Hepatocyte (in vitro differentiated cells): Measurements from ENCODE around the gene PRSS50. TPM values are rescaled to one million over a fixed set of nuclear protein-coding genes. Genes with fewer than 3 reads are reported as not detected.
A peak's percentile ranks its signal among the peaks of the same experiment; 100 is the strongest.
"Not testable (repeated sequence)": the region's sequence is repeated elsewhere in the genome, so short reads cannot be mapped to it uniquely, and the experiment has no call there.

ENCODE experiments used
- DNase-seq: peaks from one replicate; pipeline ENCODE4 v3.0.0-alpha.2; 2016; ENCODE audit warnings: low spot score
- H2AFZ ChIP-seq: fragments of 200-600 bp; sonication (generic); 2 replicates; pipeline ENCODE4 v1.6.0; 2016; ENCODE audit warnings: antibody characterized with exemption, mild to moderate bottlenecking
- H3K27ac ChIP-seq: fragments of 200-600 bp; sonication (generic); 2 replicates; pipeline ENCODE4 v1.5.1; 2016; ENCODE audit warnings: mild to moderate bottlenecking
- H3K27me3 ChIP-seq: fragments of 200-600 bp; sonication (generic); 2 replicates; pipeline ENCODE4 v1.6.1; 2016
- H3K36me3 ChIP-seq: fragments of 200-600 bp; sonication (generic); replicated peaks from 2 replicates; pipeline ENCODE4 v1.5.1; 2016; ENCODE audit warnings: low read depth; ENCODE audit not compliant: insufficient read depth
- H3K4me1 ChIP-seq: fragments of 200-600 bp; sonication (generic); 2 replicates; pipeline ENCODE4 v1.5.1; 2016; ENCODE audit warnings: mild to moderate bottlenecking, moderate library complexity; ENCODE audit not compliant: insufficient read depth
- H3K4me2 ChIP-seq: fragments of 200-600 bp; sonication (generic); 2 replicates; pipeline ENCODE4 v1.6.0; 2016
- H3K4me3 ChIP-seq: fragments of 200-600 bp; sonication (generic); 2 replicates; pipeline ENCODE4 v1.5.1; 2016; ENCODE audit warnings: mild to moderate bottlenecking
- H3K79me2 ChIP-seq: fragments of 200-600 bp; sonication (generic); 2 replicates; pipeline ENCODE4 v1.6.0; 2017; ENCODE audit warnings: mild to moderate bottlenecking
- H3K9me2 ChIP-seq: fragments of 200-600 bp; sonication (generic); replicated peaks from 2 replicates; pipeline ENCODE4 v1.6.0; 2017; ENCODE audit warnings: mild to moderate bottlenecking; ENCODE audit not compliant: insufficient read depth
- H3K9me3 ChIP-seq: fragments of 200-600 bp; sonication (generic); 2 replicates; pipeline ENCODE4 v1.5.1; 2016; ENCODE audit warnings: low read depth, mild to moderate bottlenecking
- H4K20me1 ChIP-seq: fragments of 200-600 bp; sonication (generic); 2 replicates; pipeline ENCODE4 v1.6.0; 2016; ENCODE audit warnings: mild to moderate bottlenecking; ENCODE audit not compliant: insufficient read depth, poor library complexity, severe bottlenecking
- CTCF ChIP-seq: fragments of 200-600 bp; sonication (generic); IDR thresholded peaks from 2 replicates; pipeline ENCODE4 v1.5.1; 2016; ENCODE audit warnings: antibody characterized with exemption, mild to moderate bottlenecking; ENCODE audit not compliant: poor library complexity
- EZH2 ChIP-seq: fragments of 200-600 bp; sonication (generic); IDR thresholded peaks from 2 replicates; pipeline ENCODE4 v1.6.1; 2016; ENCODE audit warnings: antibody characterized with exemption, mild to moderate bottlenecking, borderline replicate concordance
- EZH2phosphoT487 ChIP-seq: fragments of 200-600 bp; sonication (generic); IDR thresholded peaks from one replicate; pipeline ENCODE4 v1.6.1; 2018; ENCODE audit warnings: antibody characterized with exemption, mild to moderate bottlenecking, low read depth, moderate library complexity; ENCODE audit not compliant: unreplicated experiment, severe bottlenecking
- WGBS: methylation state at CpG from one replicate; pipeline ENCODE4 v1.1.6; 2016; ENCODE audit warnings: low lambda C conversion rate; ENCODE audit errors: missing lambda C conversion rate; 5-methylcytosine and 5-hydroxymethylcytosine counted together
- polyA plus RNA-seq: library from polyadenylated mRNA; unstranded; fragments of >200 nt; fragmentation: Nextera tagmentation; extraction: Ambion mirVana; gene quantifications from 2 replicates; pipeline ENCODE4 v1.2.1, GENCODE V29; 2016
- total RNA-seq: library from RNA; depleted of rRNA; stranded (reverse); fragments of >200 nt; gene quantifications from 2 replicates; pipeline ENCODE4 v1.2.3, GENCODE V29; 2014

Gene PRSS50
- total and polyA plus RNA-seq, 2 experiments from 2014 or later: 0.33 to 1.4 TPM

- Histone ChIP-seq H3K4me2 (no peak overlapping the region), H3K4me3 (no peak overlapping the region), H3K79me2 (no peaks in the 10 kb centered on the region), H4K20me1 (no peaks in the 10 kb centered on the region), H2AFZ (no peak overlapping the region), H3K4me1 (no peaks in the 10 kb centered on the region), H3K9me3 (no peaks in the 10 kb centered on the region), H3K27ac (no peak overlapping the region), H3K9me2 (no peaks in the 10 kb centered on the region), H3K36me3 (no peaks in the 10 kb centered on the region), H3K27me3 (no peaks in the 10 kb centered on the region)
- TF ChIP-seq EZH2: no peak
- TF ChIP-seq CTCF: no peak
- TF ChIP-seq EZH2phosphoT487: no peak
- WGBS: 73% methylated on average over 5 of the region's 5 CpGs
- peak; percentile 2 for DNase-seq
Observed at GRCh38 chr3:46759239-46760167, 41.8 kb upstream of the PRSS50 start.

GRCh38 chr3:46756642-46757041, 39.0 kb upstream of the PRSS50 start:
- Histone ChIP-seq H3K36me3 (no peaks in the 10 kb centered on the region), H3K4me3 (no peak overlapping the region), H3K4me2 (no peak overlapping the region), H4K20me1 (no peaks in the 10 kb centered on the region), H3K9me3 (no peaks in the 10 kb centered on the region), H3K4me1 (no peaks in the 10 kb centered on the region), H3K9me2 (no peaks in the 10 kb centered on the region), H3K79me2 (no peaks in the 10 kb centered on the region), H3K27ac (no peak overlapping the region), H3K27me3 (no peaks in the 10 kb centered on the region), H2AFZ (no peak overlapping the region)
- WGBS: 98% methylated on average over 30 of the region's 31 CpGs
- TF ChIP-seq CTCF (no peak), EZH2 (no peak), EZH2phosphoT487 (no peak)
- DNase-seq: no peak

GRCh38 chr3:46755646-46756045, 38.0 kb upstream of the PRSS50 start:
- no peaks in the 10 kb centered on the region for H3K36me3 ChIP-seq
- no peaks in the 10 kb centered on the region for H3K9me2 ChIP-seq
- no peaks in the 10 kb centered on the region for H3K4me1 ChIP-seq
- H3K9me3 ChIP-seq: no peaks in the 10 kb centered on the region
- H2AFZ ChIP-seq: no peak overlapping the region
- TF ChIP-seq EZH2: no peak
- no peak for TF ChIP-seq EZH2phosphoT487
- no peak for TF ChIP-seq CTCF
- H3K79me2 ChIP-seq: no peaks in the 10 kb centered on the region
- WGBS: 98% methylated on average over 6 of the region's 6 CpGs
- H3K27me3 ChIP-seq: no peaks in the 10 kb centered on the region
- no peak overlapping the region for H3K4me3 ChIP-seq
- H3K4me2 ChIP-seq: no peak overlapping the region
- H3K27ac ChIP-seq: no peak overlapping the region
- DNase-seq: no peak
- H4K20me1 ChIP-seq: no peaks in the 10 kb centered on the region

GRCh38 chr3:46753127-46753526, 35.5 kb upstream of the PRSS50 start:
- H4K20me1 ChIP-seq, H3K4me1 ChIP-seq, H3K4me3 ChIP-seq, H3K36me3 ChIP-seq, H3K9me3 ChIP-seq, H3K4me2 ChIP-seq, H3K27ac ChIP-seq, H2AFZ ChIP-seq, H3K79me2 ChIP-seq, H3K9me2 ChIP-seq, DNase-seq, H3K27me3 ChIP-seq: not testable (repeated sequence)
- WGBS: 88% methylated on average over 6 of the region's 6 CpGs
